Colonic mucosa (tissue), 4 donors: ENCODE measurements around the gene PCID2. TPM values are rescaled to one million over a fixed set of nuclear protein-coding genes. Genes with fewer than 3 reads are reported as not detected.

Experiments
- DNase-seq: peaks from one replicate; pipeline ENCODE4 v3.0.0-alpha.2; 2020
- H3K27ac ChIP-seq: fragments of 200-600 bp; one replicate; pipeline ENCODE4 v1.8.0; 2021
- H3K27me3 ChIP-seq: fragments of 200-600 bp; one replicate; pipeline ENCODE4 v1.8.0; 2021
- H3K36me3 ChIP-seq: fragments of 200-600 bp; one replicate; pipeline ENCODE4 v1.8.0; 2021
- H3K4me1 ChIP-seq: fragments of 200-600 bp; one replicate; pipeline ENCODE4 v1.8.0; 2021; ENCODE audit warnings: mild to moderate bottlenecking
- H3K4me3 ChIP-seq: fragments of 200-600 bp; one replicate; pipeline ENCODE4 v1.8.0; 2021
- H3K9ac ChIP-seq, 2 donors: one replicate each; pipeline ENCODE4 v1.7.0; 2013; ENCODE audit warnings: control low read depth in 2 of 2, low read depth in 2 of 2, low read length in 2 of 2
- H3K9me3 ChIP-seq: fragments of 200-600 bp; one replicate; pipeline ENCODE4 v1.8.0; 2021
- intact Hi-C: fragments of 100-400 bp; cut with DNase I; formaldehyde crosslinking; loops from one replicate; pipeline ENCODE4 v1.14.1; 2022
- total RNA-seq, 2 donors: library from RNA; stranded (reverse); fragmentation: NEBNext Ultra II Directional in 1 of 2; extraction: Animal tissue kit (Norgen Biotek cat#: 25700) in 1 of 2; gene quantifications; one replicate each; pipeline ENCODE4 v1.2.1, GENCODE V29; 2021
- TF ChIP-seq, protein P1 (sequence below): fragments of 200-600 bp; IDR thresholded peaks from one replicate; pipeline ENCODE4 v1.8.0; 2022; ENCODE audit warnings: antibody characterized with exemption, mild to moderate bottlenecking
- donor health status: healthy.
- donor health status: DM: no; HTN: no; CAD: no.
- donor health status: DM: no; HTN: no; CAD: no.

Gene PCID2
- total RNA-seq, 2 donors from 2014 or later: 23.4 to 40.2 TPM

DNA sequence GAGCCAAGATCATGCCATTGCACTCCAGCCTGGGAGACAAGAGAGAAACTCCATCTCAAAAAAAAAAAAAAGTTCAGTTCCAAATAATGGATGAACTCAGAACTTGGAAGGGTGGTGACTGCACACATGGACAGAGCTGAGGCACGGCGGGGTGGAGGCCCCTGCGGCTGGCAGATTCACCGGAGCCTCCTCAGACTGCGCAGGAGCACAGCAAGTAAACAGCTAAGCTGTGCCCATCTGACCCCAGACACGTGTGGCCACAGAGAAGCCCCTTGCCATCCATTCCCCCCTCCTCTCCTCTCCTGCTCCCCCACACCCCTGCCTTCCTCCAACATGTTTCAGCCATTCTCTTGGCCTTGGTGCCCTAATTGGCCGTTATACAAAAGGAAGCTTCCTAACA, 65.6 kb downstream of the PCID2 start:
- H3K27ac ChIP-seq: no peak overlapping the region
- TF ChIP-seq, protein P1, sequence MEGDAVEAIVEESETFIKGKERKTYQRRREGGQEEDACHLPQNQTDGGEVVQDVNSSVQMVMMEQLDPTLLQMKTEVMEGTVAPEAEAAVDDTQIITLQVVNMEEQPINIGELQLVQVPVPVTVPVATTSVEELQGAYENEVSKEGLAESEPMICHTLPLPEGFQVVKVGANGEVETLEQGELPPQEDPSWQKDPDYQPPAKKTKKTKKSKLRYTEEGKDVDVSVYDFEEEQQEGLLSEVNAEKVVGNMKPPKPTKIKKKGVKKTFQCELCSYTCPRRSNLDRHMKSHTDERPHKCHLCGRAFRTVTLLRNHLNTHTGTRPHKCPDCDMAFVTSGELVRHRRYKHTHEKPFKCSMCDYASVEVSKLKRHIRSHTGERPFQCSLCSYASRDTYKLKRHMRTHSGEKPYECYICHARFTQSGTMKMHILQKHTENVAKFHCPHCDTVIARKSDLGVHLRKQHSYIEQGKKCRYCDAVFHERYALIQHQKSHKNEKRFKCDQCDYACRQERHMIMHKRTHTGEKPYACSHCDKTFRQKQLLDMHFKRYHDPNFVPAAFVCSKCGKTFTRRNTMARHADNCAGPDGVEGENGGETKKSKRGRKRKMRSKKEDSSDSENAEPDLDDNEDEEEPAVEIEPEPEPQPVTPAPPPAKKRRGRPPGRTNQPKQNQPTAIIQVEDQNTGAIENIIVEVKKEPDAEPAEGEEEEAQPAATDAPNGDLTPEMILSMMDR: no peak
- no peaks in the 10 kb centered on the region for H3K9me3 ChIP-seq
- no peaks in the 10 kb centered on the region for H3K4me1 ChIP-seq
- intact Hi-C loops: no loop called here
- no peak for DNase-seq
- H3K4me3 ChIP-seq: no peak overlapping the region
- H3K36me3 ChIP-seq: no peaks in the 10 kb centered on the region
- H3K27me3 ChIP-seq: no peaks in the 10 kb centered on the region
- no peak overlapping the region for H3K9ac ChIP-seq

DNA sequence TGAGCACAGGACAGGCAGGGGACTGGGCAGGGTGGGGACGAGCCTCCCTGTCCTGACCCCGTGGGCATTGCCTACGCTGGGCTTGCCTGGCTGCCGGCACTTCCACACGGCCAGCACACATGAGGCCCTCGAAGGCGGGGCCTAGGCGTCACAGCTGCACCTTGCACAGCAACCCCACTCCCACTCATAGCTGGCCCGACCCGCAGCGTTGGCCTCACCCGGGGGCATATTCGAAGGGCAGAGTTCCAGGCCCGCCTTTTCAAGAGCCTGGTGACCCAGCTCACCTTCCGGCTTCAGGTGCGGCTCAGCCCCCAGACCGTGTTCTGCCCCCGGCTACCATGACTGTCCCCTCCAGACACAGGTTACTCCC, 66.9 kb downstream of the PCID2 start:
- intact Hi-C loops: no loop called here
- Histone ChIP-seq H3K27me3 (no peaks in the 10 kb centered on the region), H3K4me3 (no peak overlapping the region), H3K36me3 (no peaks in the 10 kb centered on the region), H3K9me3 (no peaks in the 10 kb centered on the region), H3K9ac (no peak overlapping the region), H3K27ac (no peak overlapping the region), H3K4me1 (no peaks in the 10 kb centered on the region)
- no peak for DNase-seq
- TF ChIP-seq, protein P1: no peak

DNA sequence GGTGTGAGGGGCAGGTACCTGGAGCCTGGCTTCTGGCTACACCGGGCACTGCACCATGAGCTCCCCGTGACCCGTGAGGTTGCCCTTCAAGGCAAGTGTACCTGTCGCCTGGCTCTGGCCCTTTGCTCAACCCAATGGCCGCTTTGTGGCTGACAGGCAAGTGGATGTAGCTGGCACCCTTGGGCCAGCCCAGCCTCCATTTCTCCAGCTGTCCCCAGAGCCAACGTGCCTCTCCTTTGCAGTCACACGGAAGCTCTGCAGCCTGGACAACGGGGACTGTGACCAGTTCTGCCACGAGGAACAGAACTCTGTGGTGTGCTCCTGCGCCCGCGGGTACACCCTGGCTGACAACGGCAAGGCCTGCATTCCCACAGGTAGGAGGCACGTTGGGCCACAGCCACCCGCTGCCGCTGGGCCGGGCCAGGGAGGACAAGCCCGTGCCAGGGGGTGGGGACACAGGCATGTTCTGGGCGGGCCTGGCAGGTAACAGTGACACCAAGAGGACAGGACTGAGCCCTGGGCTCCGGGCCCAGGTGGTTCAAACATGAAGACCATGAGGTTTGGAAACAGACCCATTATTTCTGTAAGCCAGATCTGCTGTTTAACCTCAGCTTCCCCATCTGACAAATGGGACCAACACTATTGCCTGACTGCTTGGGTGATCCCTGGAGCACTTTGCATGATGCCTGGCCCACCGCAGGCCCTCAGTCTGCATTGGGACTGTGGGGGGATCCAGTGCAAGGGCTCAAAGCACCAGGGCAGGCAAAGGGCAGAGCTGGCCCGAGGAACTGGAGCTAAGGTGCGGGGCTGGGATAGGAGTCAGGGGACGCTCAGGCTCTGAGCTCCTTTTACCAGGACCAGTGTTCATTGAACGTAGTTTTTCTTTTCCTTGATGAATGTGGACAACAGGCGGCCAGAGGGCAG, 67.5 kb downstream of the PCID2 start:
- intact Hi-C loops: no loop called here
- H3K4me1 ChIP-seq: no peaks in the 10 kb centered on the region
- TF ChIP-seq, protein P1: no peak

DNA sequence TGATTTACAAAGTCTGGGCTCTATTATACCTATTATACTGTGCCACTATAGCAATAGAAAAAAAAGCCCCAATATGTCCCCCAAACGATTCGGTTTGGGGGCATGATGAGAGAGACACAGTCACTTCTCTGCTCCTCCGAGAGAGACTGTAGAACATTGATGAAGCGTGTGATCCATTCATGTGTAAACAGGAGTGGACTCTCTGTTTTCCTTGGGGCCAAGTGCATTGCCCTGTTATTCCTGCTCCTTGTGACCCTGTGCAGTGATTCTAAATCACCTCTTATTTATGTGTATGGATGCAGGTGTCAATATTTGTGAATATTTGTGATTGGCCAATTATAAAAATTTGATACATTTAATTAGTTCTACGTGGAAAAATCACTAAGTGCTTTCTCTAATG, 68.9 kb downstream of the PCID2 start:
- intact Hi-C loops: no loop called here
- Histone ChIP-seq H3K9ac (no peak overlapping the region), H3K27ac (no peak overlapping the region), H3K4me3 (no peak overlapping the region), H3K27me3 (no peaks in the 10 kb centered on the region), H3K9me3 (no peaks in the 10 kb centered on the region), H3K36me3 (no peaks in the 10 kb centered on the region), H3K4me1 (no peaks in the 10 kb centered on the region)
- DNase-seq: no peak
- TF ChIP-seq, protein P1: no peak

More for the DNA sequence above, 67.5 kb downstream of the PCID2 start:
- no peaks in the 10 kb centered on the region for H3K9me3 ChIP-seq
- no peaks in the 10 kb centered on the region for H3K36me3 ChIP-seq
- H3K9ac ChIP-seq: no peak overlapping the region
- DNase-seq: no peak
- no peak overlapping the region for H3K4me3 ChIP-seq
- H3K27ac ChIP-seq: no peak overlapping the region
- H3K27me3 ChIP-seq: no peaks in the 10 kb centered on the region

DNA sequence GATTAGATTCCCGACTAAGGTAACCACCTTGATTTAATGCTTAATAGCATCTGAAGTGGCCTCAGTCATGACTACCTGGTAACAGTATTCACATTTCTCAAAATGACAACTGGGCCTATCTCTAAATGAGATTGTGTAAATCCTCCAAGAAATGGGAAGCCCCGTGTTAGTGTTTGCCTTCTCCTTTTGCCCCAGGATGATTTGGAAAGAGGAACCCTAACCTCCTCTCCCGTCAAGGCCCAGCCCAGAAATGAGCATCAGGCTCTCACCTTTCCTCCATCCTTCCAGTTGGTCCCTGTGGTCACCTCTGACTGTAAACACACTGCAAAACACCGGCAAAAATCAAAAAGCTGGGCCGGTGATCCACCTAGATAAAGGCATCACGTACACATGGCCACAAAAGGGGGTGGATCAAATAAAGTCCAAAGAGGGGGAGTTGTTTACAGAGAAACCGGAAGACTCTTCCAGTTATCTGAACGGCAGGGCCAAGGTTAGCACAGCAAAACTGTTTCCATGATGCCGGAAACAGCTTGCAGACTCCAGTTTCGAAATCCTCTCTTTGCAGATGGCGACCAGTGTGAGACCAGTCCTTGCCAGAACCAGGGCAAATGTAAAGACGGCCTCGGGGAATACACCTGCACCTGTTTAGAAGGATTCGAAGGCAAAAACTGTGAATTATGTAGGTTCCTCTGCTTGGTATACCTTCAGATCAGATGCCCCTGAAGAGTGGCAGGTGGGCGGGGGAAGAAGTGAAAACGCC, 69.5 kb downstream of the PCID2 start:
- intact Hi-C loops: no loop called here
- TF ChIP-seq, protein P1: no peak
- Histone ChIP-seq H3K36me3 (no peaks in the 10 kb centered on the region), H3K4me3 (no peak overlapping the region), H3K9me3 (no peaks in the 10 kb centered on the region), H3K9ac (no peak overlapping the region), H3K4me1 (no peaks in the 10 kb centered on the region), H3K27me3 (no peaks in the 10 kb centered on the region), H3K27ac (no peak overlapping the region)
- no peak for DNase-seq
